ENCODE data around the gene GALNT1.

Gene GALNT1

GRCh38 chr18:35585608-35586007 is 4.1 kb downstream of the GALNT1 start:
- H3K4me3 Mint-ChIP-seq = no peak overlapping the region
- H3K36me3 Mint-ChIP-seq (ENCODE audit: low read depth) = no peaks in the 10 kb centered on the region
- peaks cover 5% of the 10 kb centered on the region for H3K9me3 Mint-ChIP-seq
- no peak for DNase-seq
- no peak for TF ChIP-seq CTCF (IDR thresholded peaks at IDR 0.05)
- H3K4me1 Mint-ChIP-seq = peaks cover 16% of the 10 kb centered on the region
- peaks cover 4% of the 10 kb centered on the region for H3K27me3 Mint-ChIP-seq (ENCODE audit: low read depth, poor library complexity)
- no peak overlapping the region for H3K27ac Mint-ChIP-seq

- peaks cover 5% of the 10 kb centered on the region for H3K9me3 Mint-ChIP-seq
- no peaks in the 10 kb centered on the region for H3K36me3 Mint-ChIP-seq (ENCODE audit: low read depth)
- peaks cover 4% of the 10 kb centered on the region for H3K27me3 Mint-ChIP-seq (ENCODE audit: low read depth, poor library complexity)
- H3K4me3 Mint-ChIP-seq = no peak overlapping the region
- TF ChIP-seq CTCF (IDR thresholded peaks at IDR 0.05) = no peak
- H3K4me1 Mint-ChIP-seq = peaks cover 6% of the 10 kb centered on the region
- H3K27ac Mint-ChIP-seq = no peak overlapping the region
- DNase-seq = no peak
These were observed 6.6 kb downstream of the GALNT1 start for GRCh38 chr18:35588122-35588521.

GRCh38 chr18:35588995-35589394 is 7.5 kb downstream of the GALNT1 start:
- no peak overlapping the region for H3K4me3 Mint-ChIP-seq
- no peaks in the 10 kb centered on the region for H3K9me3 Mint-ChIP-seq
- no peaks in the 10 kb centered on the region for H3K36me3 Mint-ChIP-seq (ENCODE audit: low read depth)
- DNase-seq = no peak
- H3K27ac Mint-ChIP-seq = no peak overlapping the region
- H3K27me3 Mint-ChIP-seq (ENCODE audit: low read depth, poor library complexity) = peaks cover 4% of the 10 kb centered on the region
- TF ChIP-seq CTCF (IDR thresholded peaks at IDR 0.05) = no peak
- no peaks in the 10 kb centered on the region for H3K4me1 Mint-ChIP-seq

- no peak for DNase-seq
- Mint-ChIP-seq H3K4me1 (peaks cover under 1% of the 10 kb centered on the region), H3K27ac (no peak overlapping the region), H3K27me3 (ENCODE audit: low read depth, poor library complexity) (peaks cover 4% of the 10 kb centered on the region), H3K4me3 (no peak overlapping the region), H3K36me3 (ENCODE audit: low read depth) (no peaks in the 10 kb centered on the region), H3K9me3 (no peaks in the 10 kb centered on the region)
- no peak for TF ChIP-seq CTCF (IDR thresholded peaks at IDR 0.05)
These were observed 8.0 kb downstream of the GALNT1 start for GRCh38 chr18:35589546-35589945.

GRCh38 chr18:35590935-35591334 is 9.4 kb downstream of the GALNT1 start:
- H3K27me3 Mint-ChIP-seq (ENCODE audit: low read depth, poor library complexity) = peaks cover 4% of the 10 kb centered on the region

More at GRCh38 chr18:35590935-35591334, 9.4 kb downstream of the GALNT1 start:
- no peak for DNase-seq
- Mint-ChIP-seq H3K9me3 (no peaks in the 10 kb centered on the region), H3K27ac (no peak overlapping the region), H3K4me3 (no peak overlapping the region), H3K4me1 (peaks cover 5% of the 10 kb centered on the region), H3K36me3 (ENCODE audit: low read depth) (peaks cover 4% of the 10 kb centered on the region)
- no peak for TF ChIP-seq CTCF (IDR thresholded peaks at IDR 0.05)

All from nephron progenitor cell (in vitro differentiated cells).